Cardiac septum (tissue), 1 donor: ENCODE results near the gene PHACTR3. TPM values are rescaled to one million over a fixed set of nuclear protein-coding genes. Genes with fewer than 3 reads are reported as not detected.

Experiments
- DNase-seq: peaks from one replicate; pipeline ENCODE4 v3.0.0-alpha.2; 2020; ENCODE audit warnings: low spot score
- intact Hi-C: fragments of 100-400 bp; cut with DNase I; formaldehyde crosslinking; loops from one replicate; pipeline ENCODE4 v1.14.0; 2022
- total RNA-seq: library from RNA; stranded (reverse); fragmentation: NEBNext Ultra II Directional; extraction: Animal tissue kit (Norgen Biotek cat#: 25700); gene quantifications from one replicate; pipeline ENCODE4 v1.2.1, GENCODE V29; 2021
- donor health status: DM: no; HTN: no; CAD: no.

Gene PHACTR3
- total RNA-seq, 1 donor from 2014 or later: 0.54 TPM

DNA sequence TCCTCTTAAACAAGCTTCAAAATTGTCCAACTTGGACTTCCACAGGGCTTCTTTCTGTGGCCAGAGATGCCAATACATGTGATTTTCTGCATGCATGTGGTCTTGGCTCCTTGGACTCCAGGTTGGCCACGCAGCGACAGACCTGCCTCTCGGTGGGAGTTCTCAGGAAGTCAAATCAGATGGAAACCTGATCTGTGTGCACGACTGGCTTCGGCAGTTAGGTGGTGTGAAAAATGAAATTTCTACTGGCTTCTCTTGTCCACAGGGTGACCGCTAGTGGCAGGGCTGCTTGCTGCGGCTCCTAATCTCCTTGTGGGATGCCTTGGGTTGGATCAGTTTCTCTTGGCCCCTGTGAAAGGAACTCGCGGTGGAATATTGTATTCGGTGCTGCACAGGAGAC is 57.3 kb downstream of the PHACTR3 start:
- intact Hi-C loops: no loop called here
- DNase-seq: no peak

DNA sequence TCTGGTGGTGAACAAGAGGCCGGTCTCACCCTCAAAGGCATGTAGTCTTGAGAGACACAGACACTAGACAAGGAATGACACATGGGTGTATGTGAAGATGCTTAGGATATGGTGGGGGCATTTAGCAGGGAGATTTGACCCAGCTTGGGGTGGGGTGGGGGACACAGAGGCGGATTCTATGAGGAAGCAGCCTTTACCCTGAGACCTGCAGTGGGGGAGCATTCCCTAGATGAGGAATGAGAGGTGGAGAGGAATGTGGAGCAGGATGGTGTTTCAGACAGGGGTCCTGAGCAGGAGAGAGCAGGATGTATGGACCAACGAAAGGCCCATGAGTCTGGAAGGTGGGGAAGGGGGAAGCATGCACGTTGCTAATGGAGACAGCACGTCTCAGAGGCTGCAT is 57.8 kb downstream of the PHACTR3 start:
- intact Hi-C loops: no loop called here
- no peak for DNase-seq

DNA sequence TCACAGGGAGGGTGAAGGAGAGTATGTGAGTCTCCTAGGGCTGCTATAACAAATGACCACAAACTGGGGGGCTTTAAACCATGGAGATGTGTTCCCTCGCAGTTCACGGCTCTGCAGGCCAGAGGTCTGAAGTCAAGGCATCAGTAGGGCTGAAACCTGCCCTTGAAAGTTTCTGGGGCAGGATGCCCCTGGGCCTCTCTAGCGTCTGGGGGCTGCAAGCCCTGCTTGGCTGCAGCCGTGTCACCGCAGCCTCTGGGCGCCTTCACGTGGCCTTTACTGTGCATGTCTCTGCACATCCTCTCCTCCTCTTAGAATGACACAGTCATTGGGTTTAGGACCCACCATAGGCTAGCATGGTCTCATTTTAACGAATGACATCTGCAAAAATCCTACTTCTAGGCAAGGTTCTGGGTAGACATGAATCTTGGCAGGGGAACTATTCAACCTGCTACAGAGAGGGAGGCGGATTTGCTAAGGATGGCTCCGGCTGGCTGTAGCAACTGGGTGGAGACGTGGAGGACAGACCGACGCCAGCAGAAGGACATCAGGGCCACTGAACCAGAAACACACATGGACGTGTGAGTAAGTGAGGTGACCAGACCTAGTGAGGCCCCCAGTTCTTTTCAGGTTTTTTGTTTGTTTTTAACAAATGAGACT is 58.6 kb downstream of the PHACTR3 start:
- no peak for DNase-seq
- intact Hi-C loops: no loop called here

DNA sequence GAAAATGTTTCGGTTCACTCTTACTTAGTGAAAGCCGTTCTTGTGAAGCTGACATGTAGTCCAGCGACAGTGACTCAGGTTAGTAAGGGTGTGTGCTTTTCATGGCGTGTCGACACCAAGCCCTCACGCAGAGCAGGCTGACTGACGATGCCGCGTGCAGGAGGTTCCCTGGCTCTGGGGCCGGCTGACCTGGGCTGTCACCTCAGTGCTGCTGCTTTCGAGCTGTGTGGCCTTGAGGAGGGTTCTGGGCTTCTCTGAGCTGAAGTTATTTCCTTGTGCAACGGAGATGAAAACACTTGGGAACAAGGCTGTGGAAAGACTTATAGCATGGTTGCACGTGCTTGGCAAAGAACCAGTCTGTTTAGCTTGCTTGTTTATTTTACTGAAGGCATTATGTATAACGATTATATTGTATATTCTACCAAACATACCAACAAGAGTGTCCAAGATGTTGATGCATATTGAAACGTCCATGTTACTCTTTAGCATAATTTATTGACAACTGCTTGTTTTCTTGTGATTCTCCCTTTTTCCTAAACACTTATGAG is 59.2 kb downstream of the PHACTR3 start:
- no peak for DNase-seq
- intact Hi-C loops: no loop called here

DNA sequence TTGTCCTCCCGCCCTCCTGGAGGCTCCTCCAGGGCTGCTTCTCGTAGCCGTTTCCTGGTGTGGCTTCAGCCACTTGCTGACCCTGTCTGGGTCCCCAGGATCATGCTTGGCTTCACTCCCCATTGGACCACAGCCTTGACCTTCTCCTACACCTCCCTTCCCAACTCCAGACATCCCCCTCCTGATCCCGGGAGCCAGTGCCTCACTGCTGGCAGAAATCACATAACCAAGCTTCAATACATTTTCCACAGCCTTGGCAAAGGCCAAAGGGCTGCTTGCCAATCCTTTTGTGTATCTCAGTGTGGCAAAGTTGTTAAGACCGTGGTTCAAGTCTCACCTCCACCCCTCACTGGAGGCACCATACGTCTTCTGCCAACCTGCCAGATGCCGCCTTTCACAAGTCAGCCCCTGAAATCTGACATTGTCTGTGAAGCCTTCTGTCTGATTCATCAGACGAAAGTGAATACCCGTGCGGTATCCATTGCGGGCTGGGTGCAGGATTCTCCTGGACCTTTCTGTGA is 60.1 kb downstream of the PHACTR3 start:
- DNase-seq: no peak
- intact Hi-C loops: no loop called here

DNA sequence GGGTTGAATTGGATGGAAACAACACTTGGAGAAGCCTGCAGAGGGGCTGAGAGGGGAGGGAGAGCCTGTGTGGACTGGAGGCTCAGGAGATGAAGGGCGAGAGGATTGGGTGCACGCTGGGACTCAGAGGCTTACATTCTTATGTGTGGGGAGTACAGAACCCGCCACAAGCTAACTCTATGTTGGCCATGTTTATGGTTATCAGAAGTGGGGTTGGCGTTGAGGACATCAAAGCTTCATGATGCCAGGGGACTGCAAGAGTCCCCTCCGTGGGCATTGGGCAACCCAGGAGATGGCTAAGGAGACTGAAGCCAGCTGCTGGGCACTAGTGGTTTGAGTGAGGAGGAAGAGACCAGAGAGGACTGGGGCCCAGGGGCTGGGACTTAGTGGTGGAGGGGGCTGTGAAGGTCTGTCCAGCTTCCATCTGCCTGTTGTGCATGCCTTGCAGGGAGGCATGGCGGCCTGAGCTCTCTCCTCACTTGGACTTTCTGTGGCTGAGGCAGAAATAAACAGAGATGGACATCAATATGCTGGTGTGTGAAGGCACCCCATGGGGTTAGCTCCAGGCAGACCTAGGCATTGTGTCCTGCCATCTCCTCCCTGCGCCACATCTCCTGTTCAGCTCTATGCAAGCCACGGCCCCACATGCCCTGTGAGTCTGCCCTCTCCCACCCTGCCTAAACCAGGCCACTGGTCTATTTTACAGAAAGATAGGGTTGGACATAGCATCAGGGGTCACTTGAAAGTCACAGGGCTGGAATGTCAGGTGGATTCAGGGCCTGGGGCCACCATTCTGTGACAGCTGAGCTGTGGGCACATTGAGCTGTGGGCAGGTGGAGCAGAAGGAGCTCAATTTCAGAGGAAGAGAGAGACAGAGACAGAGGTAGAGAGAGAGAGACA is 61.6 kb downstream of the PHACTR3 start:
- intact Hi-C loops: no loop called here

DNA sequence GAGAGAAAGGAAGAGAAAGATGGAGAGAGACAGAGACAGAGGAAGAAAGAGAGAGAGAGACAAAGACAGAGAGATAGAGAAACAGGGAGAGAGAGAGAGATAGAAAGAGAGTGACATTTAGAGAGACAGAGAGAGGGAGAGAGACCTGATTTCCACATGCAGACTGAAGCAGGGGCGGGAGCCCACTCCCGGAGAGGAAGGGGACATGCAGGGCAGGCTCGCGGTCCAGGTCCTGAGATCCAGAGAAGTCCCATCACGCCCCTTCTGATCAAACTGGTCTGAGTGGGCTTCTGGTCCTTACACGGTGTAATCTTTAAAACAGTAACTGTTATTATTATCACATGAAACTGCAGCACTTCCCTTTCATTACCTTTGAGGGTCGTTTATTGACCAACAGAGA is 62.2 kb downstream of the PHACTR3 start:
- DNase-seq: no peak
- intact Hi-C loops: no loop called here

More for the DNA sequence above, 61.6 kb downstream of the PHACTR3 start:
- no peak for DNase-seq

DNA sequence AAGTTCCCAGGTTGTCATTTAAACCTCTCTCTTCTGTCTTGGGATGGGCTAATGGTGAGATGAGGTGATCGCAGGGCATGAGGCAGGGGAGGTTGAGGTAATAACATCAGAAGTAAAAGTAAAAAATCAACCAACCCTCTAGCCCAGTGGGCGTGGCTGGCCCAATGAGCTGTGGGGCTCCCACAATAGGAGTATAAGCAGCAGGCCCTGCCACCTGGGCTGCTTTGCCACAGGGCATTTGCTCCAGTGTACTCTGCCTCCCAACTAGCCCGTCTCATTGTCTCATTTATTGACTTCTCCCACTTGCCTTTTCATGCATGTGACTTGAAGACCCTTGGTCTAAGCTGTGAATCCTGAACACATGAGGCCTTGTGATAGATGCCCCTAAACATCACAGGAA is 62.8 kb downstream of the PHACTR3 start:
- no peak for DNase-seq
- intact Hi-C loops: no loop called here

DNA sequence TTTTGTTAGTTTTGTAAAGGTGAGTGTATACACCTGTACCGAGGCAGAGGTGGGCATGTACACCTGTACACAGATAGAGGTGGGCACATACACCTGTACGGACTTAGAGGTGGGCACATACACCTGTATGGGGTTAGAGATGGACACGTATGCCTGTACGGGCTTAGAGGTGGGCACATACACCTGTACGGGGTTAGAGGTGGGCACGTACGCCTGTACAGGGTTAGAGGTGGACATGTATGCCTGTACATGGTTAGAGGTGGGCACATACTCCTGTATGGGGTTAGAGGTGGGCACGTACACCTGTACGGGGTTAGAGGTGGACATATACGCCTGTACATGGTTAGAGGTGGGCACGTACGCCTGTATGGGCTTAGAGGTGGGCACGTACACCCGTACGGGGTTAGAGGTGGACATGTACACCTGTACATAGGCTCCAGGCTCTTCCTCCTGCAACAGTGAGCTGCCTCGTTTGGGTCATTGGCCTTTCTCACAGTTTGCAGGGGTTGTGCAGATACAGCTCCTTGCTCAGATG is 63.7 kb downstream of the PHACTR3 start:
- no peak for DNase-seq
- intact Hi-C loops: no loop called here

DNA sequence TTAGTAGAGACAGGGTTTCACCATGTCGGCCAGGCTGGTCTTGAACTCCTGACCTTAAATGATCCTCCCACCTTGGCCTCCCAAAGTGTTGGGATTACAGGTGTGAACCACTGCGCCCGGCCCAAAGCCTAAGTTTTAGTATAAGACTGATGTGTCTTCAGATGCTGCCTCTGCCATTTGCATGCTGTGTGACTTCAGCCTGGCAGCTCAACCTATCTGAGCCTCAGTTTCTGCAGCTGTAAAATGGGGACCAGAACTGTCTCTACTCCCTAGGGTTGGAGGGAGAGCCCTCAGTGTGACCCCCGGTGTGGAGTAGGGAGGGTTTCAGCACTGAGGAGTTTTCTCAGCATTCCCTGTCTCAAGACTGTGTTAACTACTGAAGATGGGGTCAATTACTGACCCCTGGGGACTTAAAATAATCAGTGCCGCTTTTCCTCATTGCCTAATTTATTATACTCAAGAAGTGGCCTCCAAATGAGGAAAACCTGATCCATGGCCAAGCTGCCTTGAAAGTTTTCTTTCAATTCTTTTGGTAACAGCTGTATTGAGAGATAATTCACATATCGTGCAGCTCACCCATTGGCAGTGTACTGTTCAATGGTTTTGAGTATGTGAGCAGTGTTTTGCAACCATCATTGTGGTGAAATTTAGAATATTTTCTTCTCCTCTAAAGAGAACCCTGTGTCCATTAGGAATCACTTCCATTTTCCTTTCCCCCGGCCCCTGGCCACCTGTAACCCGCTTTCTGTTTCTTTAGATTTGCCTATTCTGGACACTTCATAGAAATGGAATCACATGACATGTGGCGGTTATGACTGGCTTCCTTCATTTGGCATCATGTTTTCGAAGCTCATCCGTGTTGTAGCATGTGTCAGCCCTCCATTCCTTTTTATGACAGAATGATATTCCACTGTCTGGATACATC is 64.8 kb downstream of the PHACTR3 start:
- intact Hi-C loops: no loop called here

DNA sequence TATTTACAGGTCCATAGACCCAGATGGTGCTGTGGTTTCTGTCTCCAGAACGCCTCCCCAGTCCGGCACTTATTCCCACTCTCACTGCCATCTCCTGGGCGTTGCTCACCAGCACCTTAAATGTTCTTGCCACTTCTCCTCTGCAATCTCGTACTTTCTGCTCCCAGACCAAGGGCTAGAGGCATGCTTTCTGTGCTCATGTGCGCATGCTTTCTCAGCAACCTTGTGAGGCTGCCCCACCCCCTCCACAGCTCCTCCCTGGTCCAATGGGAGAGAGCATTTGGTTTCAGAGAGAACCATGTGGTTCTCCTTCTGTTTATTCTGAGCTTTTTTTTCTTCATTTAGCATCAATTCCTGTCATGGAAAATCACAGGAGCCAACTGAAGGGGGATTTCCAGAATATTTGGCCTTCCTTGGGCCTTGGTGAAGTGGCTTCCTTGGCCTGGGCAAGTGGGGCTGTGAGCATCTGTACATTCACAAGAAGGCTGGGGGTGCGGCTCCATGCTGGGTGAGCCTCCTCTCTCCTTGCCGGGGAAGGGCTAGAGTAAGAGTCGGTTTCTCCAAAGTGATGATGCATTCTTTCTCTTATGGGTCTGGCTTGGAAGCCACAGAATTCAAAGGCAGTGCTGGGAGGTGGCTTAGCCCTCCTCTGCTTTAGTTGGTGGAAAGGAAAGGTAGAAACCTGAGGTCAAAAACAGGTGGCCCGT is 66.6 kb downstream of the PHACTR3 start:
- intact Hi-C loops: no loop called here
- DNase-seq: no peak

More for the DNA sequence above, 64.8 kb downstream of the PHACTR3 start:
- no peak for DNase-seq

DNA sequence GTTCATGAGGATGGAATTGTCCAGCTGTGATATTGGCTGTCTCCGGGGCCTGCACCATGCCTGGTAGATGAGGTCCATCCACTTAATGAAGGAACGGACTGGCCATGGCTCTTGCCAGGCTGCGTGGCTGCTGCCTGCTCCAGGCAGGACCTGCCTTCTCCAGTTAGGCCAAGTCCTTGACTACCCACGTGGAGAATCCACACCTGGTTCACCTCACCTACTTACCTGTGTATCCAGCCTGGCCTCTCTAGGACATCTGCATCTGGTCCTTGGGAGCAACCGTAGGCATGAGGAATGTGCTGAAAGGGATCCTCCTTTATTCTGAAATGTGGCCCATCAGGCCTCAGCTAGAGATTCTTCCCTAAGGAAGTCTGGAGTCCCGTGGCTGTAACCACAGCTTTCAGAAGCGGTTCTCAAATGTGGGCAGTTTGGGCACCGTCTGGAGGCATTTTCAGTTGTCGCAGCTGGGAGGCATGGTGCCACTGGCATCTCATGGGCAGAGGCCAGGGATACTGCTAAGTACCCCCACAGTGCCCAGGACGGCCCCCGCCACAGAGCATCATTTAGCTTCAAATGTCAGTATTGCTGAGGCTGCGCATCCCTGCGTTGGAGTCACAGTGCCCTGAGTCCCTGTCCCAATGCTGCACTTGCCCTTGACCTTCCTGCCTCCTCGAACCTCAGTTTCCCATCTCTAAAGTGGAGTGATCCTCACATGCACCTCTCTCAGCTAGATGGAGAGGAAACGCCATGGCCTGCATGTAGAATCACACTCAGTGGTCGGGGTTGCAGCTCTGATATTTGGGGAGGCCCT is 67.5 kb downstream of the PHACTR3 start:
- DNase-seq: no peak
- intact Hi-C loops: no loop called here

DNA sequence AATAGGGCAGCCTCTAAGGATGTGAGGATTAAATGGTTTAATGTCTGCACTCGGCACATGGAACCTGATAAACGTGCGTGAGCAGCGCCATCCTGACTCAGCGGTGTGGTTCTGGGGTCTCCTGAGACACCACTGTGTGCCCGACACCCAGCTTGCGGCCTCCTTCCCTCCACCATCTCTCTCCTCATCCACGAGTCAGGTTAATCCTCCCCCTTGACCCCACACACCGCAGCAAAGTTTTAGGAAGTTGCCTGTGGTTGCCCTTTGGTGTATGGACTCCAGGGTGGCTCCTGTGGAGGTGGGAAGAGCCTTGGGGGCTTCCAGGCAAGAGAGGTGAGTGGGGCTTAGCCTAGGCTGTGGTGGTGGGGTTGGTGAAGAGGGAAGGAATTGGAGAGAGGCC is 68.2 kb downstream of the PHACTR3 start:
- DNase-seq: no peak
- intact Hi-C loops: no loop called here

DNA sequence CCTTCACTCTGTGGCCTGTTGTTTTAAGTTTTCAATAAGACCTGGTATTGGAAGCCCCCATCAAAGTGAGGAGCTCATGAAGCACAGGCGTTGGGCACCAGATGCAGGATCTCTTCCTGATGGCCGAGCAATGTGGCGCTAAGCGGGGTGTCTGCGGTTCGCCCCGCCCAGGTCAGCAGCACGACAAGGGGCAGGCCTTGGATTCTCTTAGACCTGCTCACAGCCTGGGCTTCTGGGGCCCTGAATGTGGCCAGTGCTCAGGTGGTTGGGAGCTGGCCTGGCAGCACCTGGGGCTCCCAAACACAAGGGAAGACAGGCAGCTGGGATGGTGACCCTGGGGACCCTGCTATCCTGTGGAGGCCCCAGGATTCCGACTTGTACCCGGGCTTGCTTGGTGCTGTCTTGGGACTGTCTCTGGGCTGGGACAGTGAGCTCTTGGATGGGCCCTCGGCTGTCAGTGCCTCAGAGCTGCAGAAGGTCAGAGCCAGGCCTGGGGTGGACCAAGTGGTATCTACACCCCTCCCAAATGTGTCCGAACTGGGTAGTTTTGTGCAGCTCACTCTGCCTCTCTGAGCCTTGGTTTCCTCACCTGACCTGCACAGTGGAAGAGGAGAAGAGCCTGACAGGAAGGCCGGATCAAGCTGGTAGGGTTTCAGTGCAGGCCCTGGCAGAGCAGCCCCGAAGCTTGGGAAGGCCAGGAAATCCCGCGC is 69.1 kb downstream of the PHACTR3 start:
- intact Hi-C loops: no loop called here
- no peak for DNase-seq

DNA sequence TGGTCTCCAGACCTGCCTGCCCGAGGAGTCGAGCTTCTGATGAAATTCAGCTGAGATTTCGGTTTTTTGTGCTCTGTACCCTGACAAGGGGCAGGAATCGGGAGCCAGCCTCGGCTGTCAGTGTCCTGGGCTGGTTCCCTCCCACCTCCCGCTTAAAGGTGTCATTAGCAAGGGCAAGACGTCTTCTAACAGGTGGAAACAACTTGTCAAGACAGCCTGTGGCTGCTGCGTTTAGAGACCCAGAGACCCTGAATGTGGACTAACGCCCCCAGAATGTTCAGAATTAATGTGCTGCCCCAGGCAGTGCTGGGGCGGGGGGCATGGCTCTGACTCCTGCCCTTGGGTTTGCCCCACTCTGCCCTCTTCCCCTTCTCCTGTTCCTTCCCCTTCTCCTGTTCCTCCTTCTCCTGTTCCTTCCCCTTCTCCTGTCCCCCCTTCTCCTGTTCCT is 69.7 kb downstream of the PHACTR3 start:
- DNase-seq: no peak
- intact Hi-C loops: no loop called here

DNA sequence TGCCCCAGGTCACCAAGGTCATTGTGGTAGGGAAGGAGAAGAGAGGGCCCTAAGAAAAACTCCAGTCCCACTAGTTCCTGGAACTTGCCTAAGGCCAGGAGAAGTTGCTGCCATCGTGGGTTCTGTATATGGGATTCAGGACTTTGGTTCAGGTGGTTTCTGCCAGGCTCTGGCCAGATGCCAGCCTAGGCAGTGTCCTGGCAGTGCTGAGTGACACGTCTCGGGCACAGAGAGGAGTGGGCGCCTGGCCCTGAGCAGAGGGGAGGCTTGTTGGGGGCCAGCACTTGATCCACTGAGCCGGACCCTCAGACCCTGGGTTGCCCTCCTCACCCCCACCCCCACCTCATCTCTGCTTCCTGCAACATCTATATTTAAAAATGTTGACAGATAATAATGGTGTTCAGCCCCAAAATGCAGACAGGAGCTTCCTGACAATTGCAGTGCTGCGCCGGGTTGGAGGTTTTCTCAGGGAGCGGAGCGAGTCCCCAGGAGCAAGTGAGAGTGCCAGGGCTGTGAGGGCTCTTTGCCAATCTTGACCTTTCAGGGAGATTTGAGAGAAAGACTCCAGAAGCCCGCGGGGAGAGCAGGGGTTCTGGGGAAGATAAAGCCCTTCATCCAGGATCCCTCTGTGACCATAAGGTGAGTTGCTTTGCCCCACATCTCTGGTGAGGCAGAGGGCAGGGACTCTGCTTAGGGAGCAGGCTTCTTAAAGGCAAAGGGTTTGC is 71.9 kb downstream of the PHACTR3 start:
- no peak for DNase-seq
- intact Hi-C loops: no loop called here

DNA sequence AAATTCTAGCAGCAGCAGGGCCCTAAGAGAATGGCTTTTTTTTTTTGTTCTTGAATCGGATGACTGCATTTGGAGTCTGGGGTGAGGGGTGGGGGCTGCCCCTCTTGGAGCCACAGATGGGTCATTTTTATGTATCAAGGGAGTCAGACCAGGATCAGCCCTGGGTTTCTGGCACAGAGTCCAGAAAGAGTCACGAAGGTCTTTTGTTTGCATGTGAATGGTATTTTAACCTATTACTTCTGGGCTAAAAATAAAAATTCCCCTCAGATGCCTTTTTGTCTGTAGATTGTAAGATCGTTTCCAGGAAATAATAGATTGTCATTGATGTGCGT is 72.5 kb downstream of the PHACTR3 start:
- no peak for DNase-seq
- intact Hi-C loops: no loop called here
